ENCODE results near the gene PPIP5K2. TPM values are rescaled to one million over a fixed set of nuclear protein-coding genes. Genes with fewer than 3 reads are reported as not detected.
"Not testable (repeated sequence)": the region's sequence is repeated elsewhere in the genome, so short reads cannot be mapped to it uniquely, and the experiment has no call there.

The PPIP5K2 gene
- total RNA-seq, 1 donor from 2014 or later: 64.4 TPM

GRCh38 chr5:103139264-103139865 is 19.3 kb downstream of the PPIP5K2 start:
- Mint-ChIP-seq H3K9me3 (ENCODE audit: unreplicated experiment) (no peaks in the 10 kb centered on the region), H3K27ac (ENCODE audit: unreplicated experiment) (no peak overlapping the region), H3K36me3 (ENCODE audit: unreplicated experiment) (peaks cover 24% of the 10 kb centered on the region), H3K4me3 (ENCODE audit: unreplicated experiment) (no peak overlapping the region), H3K27me3 (ENCODE audit: unreplicated experiment) (no peaks in the 10 kb centered on the region), H3K4me1 (ENCODE audit: unreplicated experiment) (no peaks in the 10 kb centered on the region)
- peak; percentile 95 for TF ChIP-seq CTCF (IDR thresholded peaks at IDR 0.05)
- DNase-seq (ENCODE audit: extremely low spot score, unreplicated experiment): peak; percentile 86

- not testable (repeated sequence) for H3K9me3 Mint-ChIP-seq (ENCODE audit: unreplicated experiment); H3K27ac Mint-ChIP-seq (ENCODE audit: unreplicated experiment); H3K27me3 Mint-ChIP-seq (ENCODE audit: unreplicated experiment); H3K4me1 Mint-ChIP-seq (ENCODE audit: unreplicated experiment); H3K4me3 Mint-ChIP-seq (ENCODE audit: unreplicated experiment); DNase-seq (ENCODE audit: extremely low spot score, unreplicated experiment)
- H3K36me3 Mint-ChIP-seq (ENCODE audit: unreplicated experiment): peaks cover 21% of the 10 kb centered on the region
Observed at GRCh38 chr5:103142132-103142531, 22.0 kb downstream of the PPIP5K2 start.

GRCh38 chr5:103145196-103145595 is 25.1 kb downstream of the PPIP5K2 start:
- Mint-ChIP-seq H3K9me3 (ENCODE audit: unreplicated experiment) (no peaks in the 10 kb centered on the region), H3K36me3 (ENCODE audit: unreplicated experiment) (peaks cover 10% of the 10 kb centered on the region), H3K27me3 (ENCODE audit: unreplicated experiment) (no peaks in the 10 kb centered on the region), H3K4me1 (ENCODE audit: unreplicated experiment) (no peaks in the 10 kb centered on the region), H3K27ac (ENCODE audit: unreplicated experiment) (no peak overlapping the region), H3K4me3 (ENCODE audit: unreplicated experiment) (no peak overlapping the region)
- no peak for TF ChIP-seq CTCF (IDR thresholded peaks at IDR 0.05)
- DNase-seq (ENCODE audit: extremely low spot score, unreplicated experiment): no peak

- H3K27ac Mint-ChIP-seq (ENCODE audit: unreplicated experiment): no peak overlapping the region
- no peaks in the 10 kb centered on the region for H3K4me1 Mint-ChIP-seq (ENCODE audit: unreplicated experiment)
- no peak for TF ChIP-seq CTCF (IDR thresholded peaks at IDR 0.05)
- H3K27me3 Mint-ChIP-seq (ENCODE audit: unreplicated experiment): no peaks in the 10 kb centered on the region
- no peaks in the 10 kb centered on the region for H3K9me3 Mint-ChIP-seq (ENCODE audit: unreplicated experiment)
- no peak for DNase-seq (ENCODE audit: extremely low spot score, unreplicated experiment)
- no peak overlapping the region for H3K4me3 Mint-ChIP-seq (ENCODE audit: unreplicated experiment)
- H3K36me3 Mint-ChIP-seq (ENCODE audit: unreplicated experiment): peaks cover 11% of the 10 kb centered on the region
Observed at GRCh38 chr5:103148213-103148612, 28.1 kb downstream of the PPIP5K2 start.

- no peak for DNase-seq (ENCODE audit: extremely low spot score, unreplicated experiment)
- H3K4me1 Mint-ChIP-seq (ENCODE audit: unreplicated experiment): no peaks in the 10 kb centered on the region
- TF ChIP-seq CTCF (IDR thresholded peaks at IDR 0.05): no peak
- peaks cover 24% of the 10 kb centered on the region for H3K36me3 Mint-ChIP-seq (ENCODE audit: unreplicated experiment)
- no peaks in the 10 kb centered on the region for H3K27me3 Mint-ChIP-seq (ENCODE audit: unreplicated experiment)
- no peak overlapping the region for H3K27ac Mint-ChIP-seq (ENCODE audit: unreplicated experiment)
- no peak overlapping the region for H3K4me3 Mint-ChIP-seq (ENCODE audit: unreplicated experiment)
- no peaks in the 10 kb centered on the region for H3K9me3 Mint-ChIP-seq (ENCODE audit: unreplicated experiment)
Observed at GRCh38 chr5:103151156-103151555, 31.1 kb downstream of the PPIP5K2 start.

- no peak for DNase-seq (ENCODE audit: extremely low spot score, unreplicated experiment)
Observed at GRCh38 chr5:103166706-103167105, 46.6 kb downstream of the PPIP5K2 start.

More at GRCh38 chr5:103166706-103167105, 46.6 kb downstream of the PPIP5K2 start:
- Mint-ChIP-seq H3K27me3 (ENCODE audit: unreplicated experiment) (no peaks in the 10 kb centered on the region), H3K9me3 (ENCODE audit: unreplicated experiment) (no peaks in the 10 kb centered on the region), H3K36me3 (ENCODE audit: unreplicated experiment) (peaks cover 35% of the 10 kb centered on the region), H3K4me1 (ENCODE audit: unreplicated experiment) (no peaks in the 10 kb centered on the region), H3K27ac (ENCODE audit: unreplicated experiment) (no peak overlapping the region), H3K4me3 (ENCODE audit: unreplicated experiment) (no peak overlapping the region)
- no peak for TF ChIP-seq CTCF (IDR thresholded peaks at IDR 0.05)
